Left ventricle myocardium inferior (tissue), 1 donor: ENCODE measurements around the gene PCSK7. TPM values are rescaled to one million over a fixed set of nuclear protein-coding genes. Genes with fewer than 3 reads are reported as not detected.

Experiments used
- DNase-seq: peaks from one replicate; pipeline ENCODE4 v3.0.0-alpha.2; 2020
- H3K27ac ChIP-seq: fragments of 200-600 bp; replicated peaks from 2 replicates; pipeline ENCODE4 v1.8.0; 2021
- H3K27me3 ChIP-seq: fragments of 200-600 bp; 2 replicates; pipeline ENCODE4 v1.8.0; 2021; ENCODE audit warnings: low read depth
- H3K36me3 ChIP-seq: fragments of 200-600 bp; 2 replicates; pipeline ENCODE4 v1.8.0; 2021
- H3K4me1 ChIP-seq: fragments of 200-600 bp; 2 replicates; pipeline ENCODE4 v1.8.0; 2021
- H3K4me3 ChIP-seq: fragments of 200-600 bp; 2 replicates; pipeline ENCODE4 v1.8.0; 2021; ENCODE audit warnings: mild to moderate bottlenecking, moderate library complexity
- H3K9me3 ChIP-seq: fragments of 200-600 bp; replicated peaks from 2 replicates; pipeline ENCODE4 v1.8.0; 2021
- CTCF ChIP-seq: fragments of 200-600 bp; IDR thresholded peaks from 2 replicates; pipeline ENCODE4 v1.8.0; 2021; ENCODE audit warnings: antibody characterized with exemption, mild to moderate bottlenecking, borderline replicate concordance
- intact Hi-C: fragments of 100-400 bp; cut with micrococcal nuclease; formaldehyde crosslinking; loops from one replicate; pipeline ENCODE4 v1.11.0; 2022
- total RNA-seq: library from RNA; stranded (reverse); fragmentation: NEBNext Ultra II Directional; extraction: Animal tissue kit (Norgen Biotek cat#: 25700); gene quantifications from one replicate; pipeline ENCODE4 v1.2.1, GENCODE V29; 2021
- donor health status: DM: no; HTN: yes; CAD: no; lungs with severe emphysema.

PCSK7 gene
- total RNA-seq, 1 donor from 2014 or later: 24.0 TPM

- no peak for DNase-seq
- no peak overlapping the region for H3K4me3 ChIP-seq
- H3K4me1 ChIP-seq: peaks cover 42% of the 10 kb centered on the region
- H3K27ac ChIP-seq: no peak overlapping the region
- no peaks in the 10 kb centered on the region for H3K9me3 ChIP-seq
- peaks cover 43% of the 10 kb centered on the region for H3K36me3 ChIP-seq
- no peak for TF ChIP-seq CTCF
- intact Hi-C loops: no loop called here
- no peaks in the 10 kb centered on the region for H3K27me3 ChIP-seq
Observed at GRCh38 chr11:117181586-117182550, 50.0 kb downstream of the PCSK7 start.

- Histone ChIP-seq H3K4me1 (peaks cover 42% of the 10 kb centered on the region), H3K9me3 (no peaks in the 10 kb centered on the region), H3K27ac (peak overlapping the region; percentile 95), H3K4me3 (peak overlapping the region; percentile 95), H3K36me3 (peaks cover 37% of the 10 kb centered on the region), H3K27me3 (no peaks in the 10 kb centered on the region)
- DNase-seq: peak; percentile 58
- peak; percentile 66 for TF ChIP-seq CTCF
- intact Hi-C loops: no loop called here
Observed at GRCh38 chr11:117180661-117181585, 51.0 kb downstream of the PCSK7 start.

DNA sequence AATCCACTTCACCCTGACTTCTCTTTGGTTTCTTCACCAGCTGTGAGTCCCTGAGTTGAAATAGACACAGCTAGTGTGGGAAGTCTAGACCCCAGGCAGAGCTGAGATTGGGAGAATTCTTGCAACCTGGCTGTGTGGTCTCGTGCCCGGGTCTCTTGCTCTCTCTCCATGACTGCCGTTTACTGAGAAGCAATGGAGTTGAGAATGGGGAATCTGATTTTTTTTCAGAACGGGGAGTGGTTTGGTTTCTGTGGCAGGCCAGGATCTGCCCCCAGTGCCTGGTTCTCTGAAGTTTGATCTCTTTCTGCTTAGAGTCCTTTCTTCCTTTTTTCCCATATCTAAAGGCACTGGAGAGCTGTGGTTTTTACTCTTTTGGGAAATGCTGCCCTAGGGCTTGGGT lies 51.9 kb downstream of the PCSK7 start:
- no peak for TF ChIP-seq CTCF
- peaks cover 31% of the 10 kb centered on the region for H3K36me3 ChIP-seq
- H3K9me3 ChIP-seq: no peaks in the 10 kb centered on the region
- H3K4me1 ChIP-seq: peaks cover 42% of the 10 kb centered on the region
- peak overlapping the region; percentile 95 for H3K4me3 ChIP-seq
- no peaks in the 10 kb centered on the region for H3K27me3 ChIP-seq
- H3K27ac ChIP-seq: peak overlapping the region; percentile 95
- no peak for DNase-seq
- intact Hi-C loops: no loop called here

GRCh38 chr11:117179048-117179999 lies 52.5 kb downstream of the PCSK7 start:
- intact Hi-C loops: no loop called here
- no peak for TF ChIP-seq CTCF
- Histone ChIP-seq H3K4me1 (peaks cover 42% of the 10 kb centered on the region), H3K36me3 (peaks cover 26% of the 10 kb centered on the region), H3K4me3 (peak overlapping the region; percentile 95), H3K27ac (peak overlapping the region; percentile 95), H3K9me3 (no peaks in the 10 kb centered on the region), H3K27me3 (no peaks in the 10 kb centered on the region)
- DNase-seq: peak; percentile 43
